CD4-positive, alpha-beta T cell treated with Interleukin-6 for 4 hours (primary cell): ENCODE measurements around the gene CD99.
"Not testable (repeated sequence)": the region's sequence is repeated elsewhere in the genome, so short reads cannot be mapped to it uniquely, and the experiment has no call there.

Experiments used
- DNase-seq: peaks from one replicate; pipeline ENCODE4 v3.0.0-alpha.2; 2020; ENCODE audit warnings: mixed read lengths

Gene CD99

DNA sequence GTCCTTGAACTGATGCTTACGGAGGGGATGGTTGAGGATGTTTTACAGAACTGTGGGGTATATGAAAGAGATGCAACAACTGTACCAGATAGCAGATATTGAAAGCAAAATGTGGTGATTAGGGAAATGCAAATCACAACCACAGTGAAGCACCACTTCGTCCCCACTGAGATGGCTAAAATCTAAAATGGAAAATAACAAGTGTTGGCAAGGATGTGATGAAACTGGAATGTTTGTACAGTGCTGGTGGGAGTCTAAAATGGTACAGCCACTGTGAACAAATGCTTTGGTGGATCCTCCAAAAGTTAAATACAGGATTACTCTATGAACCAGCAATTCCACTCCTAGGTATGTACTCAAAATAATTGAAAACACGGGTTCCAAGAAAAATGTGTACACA is 83.7 kb downstream of the CD99 start:
- no peak for DNase-seq

DNA sequence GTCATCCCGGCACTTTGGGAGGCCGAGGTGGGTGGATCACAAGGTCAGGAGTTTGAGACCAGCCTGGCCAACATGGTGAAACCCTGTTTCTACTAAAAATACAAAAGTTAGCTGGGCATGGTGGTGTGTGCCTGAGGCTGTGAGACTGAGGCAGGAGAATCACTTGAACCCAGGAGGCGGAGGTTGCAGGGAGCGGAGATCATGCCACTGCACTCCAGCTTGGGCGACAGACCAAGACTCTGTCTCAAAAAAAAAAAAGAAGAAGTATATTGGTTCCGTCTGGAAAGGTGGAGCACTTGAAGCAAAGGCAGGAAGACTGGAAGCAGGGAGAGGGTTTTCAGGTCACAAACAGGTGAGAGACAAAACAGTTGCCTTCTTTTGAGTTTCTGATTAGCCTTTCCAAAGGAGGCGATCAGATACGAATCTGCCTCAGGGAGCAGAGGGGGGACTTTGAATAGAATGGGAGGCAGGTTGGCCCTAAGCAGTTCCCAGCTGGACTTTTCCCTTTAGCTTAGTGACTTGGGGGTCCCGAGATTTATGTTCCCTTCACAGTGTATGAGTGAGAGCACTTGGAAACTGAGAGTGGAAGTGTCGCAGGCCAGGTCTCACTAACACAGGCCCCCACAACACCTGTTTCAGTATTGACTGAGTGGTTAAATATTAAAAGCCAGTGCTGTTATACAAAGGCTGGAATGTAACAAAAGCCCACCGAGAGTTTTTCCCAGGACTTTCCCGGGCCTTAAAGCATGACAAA is 89.6 kb downstream of the CD99 start:
- not testable (repeated sequence) for DNase-seq

DNA sequence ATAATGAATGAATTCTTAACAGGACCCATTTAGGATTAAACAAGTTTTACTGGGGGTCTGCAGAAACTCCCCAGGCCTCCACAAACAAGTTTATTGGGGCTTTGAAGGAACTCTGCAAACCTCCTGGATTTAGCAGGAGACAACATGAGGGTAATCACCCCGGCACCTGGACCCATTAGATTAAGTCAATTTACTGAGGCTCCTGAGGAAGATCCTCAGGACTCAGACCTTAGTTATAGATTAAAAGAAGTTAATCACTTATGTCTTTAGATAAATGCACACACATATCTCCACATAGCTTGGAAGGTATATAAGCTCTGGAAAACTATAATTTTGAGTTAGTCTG is 90.1 kb downstream of the CD99 start:
- no peak for DNase-seq

DNA sequence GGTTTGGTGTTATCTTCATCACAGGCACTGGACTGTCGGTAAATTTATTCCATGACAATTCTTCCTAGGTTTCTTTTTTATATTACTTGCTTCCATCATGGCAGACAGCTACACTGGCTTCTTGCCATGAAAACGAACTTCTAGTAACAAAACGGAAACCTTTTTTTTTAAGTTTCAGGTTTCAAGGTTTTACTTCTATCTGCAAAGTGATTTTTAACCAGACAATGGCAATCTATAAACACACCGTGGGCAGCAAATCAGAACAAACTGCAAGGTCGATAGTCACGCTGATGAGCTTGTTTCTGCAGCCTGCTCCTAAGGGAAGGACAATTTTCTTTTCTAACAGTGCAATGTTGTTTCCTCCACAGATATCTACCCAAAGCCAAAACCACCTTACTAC is 90.6 kb downstream of the CD99 start:
- no peak for DNase-seq

DNA sequence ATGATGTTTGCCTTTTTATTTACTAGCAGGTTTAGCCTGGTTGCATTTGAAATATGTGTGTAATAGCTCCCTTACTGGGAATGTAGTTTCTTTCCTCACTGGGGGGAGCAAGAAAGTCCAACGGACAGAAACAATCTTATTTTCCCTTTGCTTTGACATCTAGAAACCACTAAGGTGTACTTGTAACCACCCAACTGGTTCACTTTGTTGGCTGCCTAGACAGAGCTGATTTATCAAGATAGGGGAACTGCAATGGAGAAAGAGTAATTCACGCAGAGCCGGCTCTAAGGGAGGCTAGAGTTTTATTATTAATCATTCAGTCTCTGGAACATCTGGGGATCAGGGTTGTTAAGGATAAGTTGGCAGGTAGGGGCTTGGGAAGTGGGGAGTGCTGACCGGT is 91.1 kb downstream of the CD99 start:
- no peak for DNase-seq

DNA sequence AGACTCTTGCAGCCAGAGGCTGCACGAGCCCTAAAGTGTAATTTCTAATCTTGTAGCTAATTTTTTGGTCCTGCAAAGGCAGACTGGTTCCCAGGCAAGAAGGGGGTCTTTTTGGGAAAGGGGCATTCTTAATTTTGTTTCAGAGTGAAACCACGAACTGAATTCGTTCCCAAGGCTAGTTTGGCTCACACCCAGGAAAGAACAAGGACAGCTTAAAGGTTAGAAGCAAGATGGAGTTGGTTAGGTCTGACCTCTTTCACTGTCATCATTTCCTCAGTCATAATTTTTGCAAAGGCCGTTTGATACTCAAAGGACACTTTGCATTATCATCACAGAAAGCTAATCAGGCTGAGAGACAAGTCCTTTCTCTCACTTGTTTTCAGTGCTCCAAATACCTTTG is 91.7 kb downstream of the CD99 start:
- no peak for DNase-seq

DNA sequence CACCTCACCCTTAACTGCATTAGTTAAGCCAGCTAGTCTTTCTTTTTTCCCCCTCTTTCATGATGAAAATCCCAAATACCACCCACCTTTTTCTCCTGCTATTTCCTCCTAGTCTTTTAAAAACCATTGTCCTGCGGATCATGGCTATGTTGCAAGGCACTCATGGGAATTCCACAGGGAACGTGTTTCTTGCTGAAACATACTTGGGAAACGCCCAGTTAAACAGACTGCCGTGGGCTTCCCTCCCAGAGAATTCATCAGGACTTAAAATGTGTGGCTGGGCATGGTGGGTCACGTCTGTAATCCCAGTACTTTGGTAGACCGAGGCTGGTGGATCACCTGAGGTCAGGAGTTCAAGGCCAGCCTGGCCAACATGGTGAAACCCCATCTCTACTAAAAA is 92.9 kb downstream of the CD99 start:
- no peak for DNase-seq

DNA sequence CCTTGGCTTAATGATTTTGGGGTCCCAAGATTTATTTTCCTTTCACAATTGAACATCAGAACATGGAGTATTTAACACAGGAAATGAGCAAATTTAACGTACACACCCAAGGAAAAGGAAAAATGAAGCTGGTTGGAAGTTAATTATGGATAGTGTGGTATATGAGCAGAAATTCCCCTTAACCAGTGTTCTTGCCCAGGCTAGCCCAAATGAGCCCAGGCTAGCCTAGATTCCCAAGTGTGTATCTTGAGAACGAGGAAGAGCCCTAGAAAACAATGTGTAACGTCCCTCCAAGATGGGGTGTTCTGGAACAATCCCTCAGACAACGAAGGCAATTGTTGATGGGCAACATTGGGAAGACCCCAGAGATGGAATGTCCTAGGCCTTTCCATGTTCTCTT is 94.4 kb downstream of the CD99 start:
- no peak for DNase-seq

DNA sequence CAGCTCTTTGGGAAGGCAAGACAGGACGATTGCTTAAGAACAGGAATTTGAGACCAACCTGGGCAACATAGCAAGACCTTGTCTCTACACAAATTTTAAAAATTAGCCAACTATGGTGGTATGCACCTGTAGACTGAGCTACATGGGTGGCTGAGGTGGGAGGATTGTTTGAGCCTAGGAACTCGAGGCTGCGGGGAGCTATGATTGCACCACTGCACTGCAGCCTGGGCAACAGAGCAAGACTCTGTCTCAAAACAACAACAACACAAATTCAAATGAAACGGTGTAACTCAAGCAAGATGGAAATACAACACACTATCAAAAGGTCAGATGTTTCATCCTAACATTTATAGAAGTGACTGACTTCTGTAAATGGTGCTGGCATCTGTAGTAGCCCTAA is 97.9 kb downstream of the CD99 start:
- DNase-seq = no peak

DNA sequence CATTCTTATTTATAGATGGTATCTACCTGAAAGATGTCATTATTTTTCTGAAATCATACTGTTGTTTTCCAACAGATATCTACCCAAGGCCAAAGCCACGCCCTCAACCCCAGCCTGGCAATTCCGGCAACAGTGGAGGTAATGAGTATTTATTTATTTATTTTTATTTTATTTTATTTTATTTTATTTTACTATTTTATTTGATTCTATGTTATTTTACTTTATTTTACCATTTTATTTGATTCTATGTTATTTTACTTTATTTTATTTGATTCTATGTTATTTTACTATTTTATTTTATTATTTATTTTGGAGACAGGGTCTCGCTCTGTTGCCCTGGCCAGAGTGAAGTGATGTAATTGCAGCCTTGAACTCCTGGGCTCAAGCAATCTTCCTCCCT is 98.5 kb downstream of the CD99 start:
- DNase-seq = no peak
